Stimulated activated naive B cell treated with anti-CD40 and anti-IgM and Interleukin-4, amounts not matched to agents 10 μg/mL and 1 μg/mL and 100 μg/mL, for 72 hours (primary cell): ENCODE measurements around the gene SPACA5B.
"Not testable (repeated sequence)": the region's sequence is repeated elsewhere in the genome, so short reads cannot be mapped to it uniquely, and the experiment has no call there.

Source experiments
- ATAC-seq, 2 donors: fragments of 150-1000 bp; cut with Tn5 transposase; replicated peaks; 2 replicates each; pipeline ENCODE4 v1.10.0; 2021; ENCODE audit warnings: moderate library complexity in 1 of 2
- DNase-seq: peaks from one replicate; pipeline ENCODE4 v3.0.0; 2021
- H3K27ac Mint-ChIP-seq: one replicate; pipeline ENCODE4 v1.8.0; 2022; ENCODE audit warnings: mild to moderate bottlenecking, mixed read lengths
- H3K27me3 Mint-ChIP-seq, 2 donors: one replicate each; pipeline ENCODE4 v1.8.0; 2022; ENCODE audit warnings: mixed read lengths in 2 of 2
- H3K36me3 Mint-ChIP-seq, 2 donors: one replicate each; pipeline ENCODE4 v1.8.0; 2022; ENCODE audit warnings: mixed read lengths in 2 of 2, mild to moderate bottlenecking in 1 of 2
- H3K4me1 Mint-ChIP-seq, 2 donors: one replicate each; pipeline ENCODE4 v1.8.0; 2022; ENCODE audit warnings: mixed read lengths in 2 of 2, mild to moderate bottlenecking in 1 of 2
- H3K4me3 Mint-ChIP-seq, 2 donors: one replicate each; pipeline ENCODE4 v1.8.0; 2022; ENCODE audit warnings: mild to moderate bottlenecking in 2 of 2, mixed read lengths in 2 of 2, moderate library complexity in 1 of 2
- H3K9me3 Mint-ChIP-seq, 2 donors: one replicate each; pipeline ENCODE4 v1.8.0; 2022; ENCODE audit warnings: mixed read lengths in 2 of 2, mild to moderate bottlenecking in 1 of 2

SPACA5B gene

DNA sequence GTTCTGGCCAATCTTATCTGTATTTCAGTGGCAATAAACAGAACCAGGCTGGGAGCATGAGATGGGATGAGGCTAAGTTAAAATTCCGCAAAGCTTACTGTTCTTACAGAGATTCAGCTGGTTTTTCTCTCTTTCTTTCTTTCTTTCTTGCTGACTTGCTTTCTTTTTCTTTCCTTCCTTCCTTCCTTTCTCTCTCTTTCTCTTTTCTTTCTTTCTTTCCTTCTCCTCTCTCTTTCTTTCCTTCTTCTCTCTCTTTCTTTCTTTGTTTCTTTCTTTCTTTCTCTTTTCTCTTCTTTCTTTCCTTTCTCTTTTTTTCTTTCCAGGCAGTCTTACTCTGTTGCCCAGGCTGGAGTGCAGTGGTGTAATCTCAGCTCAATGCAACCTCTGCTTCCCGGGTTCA lies 24.4 kb downstream of the SPACA5B start:
- no peaks in the 10 kb centered on the region for H3K4me1 Mint-ChIP-seq
- no peak for DNase-seq
- H3K36me3 Mint-ChIP-seq = no peaks in the 10 kb centered on the region
- H3K9me3 Mint-ChIP-seq = no peaks in the 10 kb centered on the region
- no peak for ATAC-seq
- no peak overlapping the region for H3K27ac Mint-ChIP-seq
- H3K4me3 Mint-ChIP-seq = no peak overlapping the region
- peaks cover 0 to 17% of the 10 kb centered on the region in 2 donors for H3K27me3 Mint-ChIP-seq

- Mint-ChIP-seq H3K27ac (no peak overlapping the region), H3K4me3 (no peak overlapping the region), H3K36me3 (no peaks in the 10 kb centered on the region), H3K4me1 (no peaks in the 10 kb centered on the region), H3K27me3 (peaks cover 0 to 19% of the 10 kb centered on the region in 2 donors), H3K9me3 (no peaks in the 10 kb centered on the region)
- no peak for DNase-seq
- no peak for ATAC-seq
These were observed 25.6 kb downstream of the SPACA5B start for GRCh38 chrX:48156014-48156413.

GRCh38 chrX:48165241-48165640 lies 34.8 kb downstream of the SPACA5B start:
- Mint-ChIP-seq H3K9me3 (no peaks in the 10 kb centered on the region), H3K4me3 (no peak overlapping the region), H3K27me3 (peaks cover 14 to 25% of the 10 kb centered on the region in 2 donors), H3K36me3 (no peaks in the 10 kb centered on the region), H3K27ac (no peak overlapping the region), H3K4me1 (no peaks in the 10 kb centered on the region)
- ATAC-seq (no peak), DNase-seq (no peak)

DNA sequence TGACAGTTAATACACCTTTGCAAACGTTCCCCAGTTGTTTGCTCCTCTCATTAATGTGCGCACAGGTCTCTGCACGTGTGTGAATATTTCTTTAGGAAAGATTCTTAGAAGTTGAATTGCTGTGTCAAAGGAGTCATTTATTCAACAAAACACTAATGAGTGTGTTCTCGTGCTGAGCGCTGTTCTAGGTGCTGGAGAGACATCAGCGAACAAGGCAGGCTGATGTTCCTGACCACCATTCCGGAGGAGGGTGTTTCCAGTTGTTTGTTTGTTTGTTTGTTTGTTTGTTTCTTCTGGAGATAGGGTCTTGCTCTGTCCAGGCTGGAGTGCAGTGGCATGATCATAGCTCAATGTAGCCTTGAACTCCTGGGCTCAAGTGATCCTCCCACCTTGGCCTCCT lies 35.9 kb downstream of the SPACA5B start:
- DNase-seq, ATAC-seq, H3K27ac Mint-ChIP-seq, H3K9me3 Mint-ChIP-seq, H3K4me3 Mint-ChIP-seq, H3K36me3 Mint-ChIP-seq, H3K4me1 Mint-ChIP-seq: not testable (repeated sequence)
- H3K27me3 Mint-ChIP-seq = peaks cover 14 to 21% of the 10 kb centered on the region in 2 donors

GRCh38 chrX:48179691-48180090 lies 49.3 kb downstream of the SPACA5B start:
- no peak for ATAC-seq
- no peak overlapping the region for H3K27ac Mint-ChIP-seq
- no peaks in the 10 kb centered on the region for H3K9me3 Mint-ChIP-seq
- no peaks in the 10 kb centered on the region for H3K36me3 Mint-ChIP-seq
- H3K4me1 Mint-ChIP-seq = peaks cover 0 to 5% of the 10 kb centered on the region in 2 donors
- H3K27me3 Mint-ChIP-seq = peaks cover 10 to 12% of the 10 kb centered on the region in 2 donors
- H3K4me3 Mint-ChIP-seq = no peak overlapping the region
- DNase-seq = no peak

DNA sequence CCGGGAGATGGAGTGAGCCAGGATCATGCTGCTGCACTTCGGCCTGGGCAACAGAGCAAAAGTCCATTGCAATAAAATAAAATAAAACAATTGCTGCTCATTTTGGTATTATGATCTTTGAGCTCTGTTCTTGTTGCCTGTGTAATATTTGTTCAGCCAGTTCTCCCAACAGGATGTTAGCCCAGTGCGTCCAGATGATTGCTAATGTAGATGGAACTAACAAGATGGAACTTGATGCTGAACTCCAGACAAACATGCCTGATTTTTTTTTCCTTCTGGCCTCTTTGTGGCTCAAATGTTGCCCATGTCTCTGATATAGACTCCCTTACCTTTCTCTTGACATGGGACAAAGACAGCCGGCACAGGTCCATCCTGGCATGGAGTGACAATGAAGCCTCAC lies 50.4 kb downstream of the SPACA5B start:
- peaks cover 13 to 21% of the 10 kb centered on the region in 2 donors for H3K27me3 Mint-ChIP-seq
- H3K27ac Mint-ChIP-seq = no peak overlapping the region
- no peak overlapping the region for H3K4me3 Mint-ChIP-seq
- no peaks in the 10 kb centered on the region for H3K9me3 Mint-ChIP-seq
- peaks cover 0 to 5% of the 10 kb centered on the region in 2 donors for H3K4me1 Mint-ChIP-seq
- no peak for ATAC-seq
- no peak for DNase-seq
- H3K36me3 Mint-ChIP-seq = no peaks in the 10 kb centered on the region

DNA sequence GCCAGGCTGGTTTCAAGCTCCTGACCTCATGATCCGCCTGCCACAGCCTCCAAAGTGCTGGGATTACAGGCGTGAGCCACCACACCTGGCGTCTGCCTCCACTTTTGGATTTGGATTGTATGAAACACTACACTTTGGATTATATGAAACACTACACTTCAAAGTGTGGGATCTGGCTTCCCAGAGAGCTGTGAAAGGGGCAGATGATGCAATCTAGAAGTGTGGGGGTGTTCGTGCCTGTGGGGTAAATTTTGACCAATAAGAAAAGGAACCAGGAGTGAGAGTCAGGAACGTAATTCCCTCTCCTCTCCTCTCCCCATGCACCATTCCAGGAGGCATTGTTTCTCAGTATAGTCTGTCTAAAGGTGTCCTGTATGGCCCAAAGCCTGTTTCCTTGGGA lies 51.5 kb downstream of the SPACA5B start:
- not testable (repeated sequence) for H3K9me3 Mint-ChIP-seq, H3K27ac Mint-ChIP-seq, DNase-seq, H3K36me3 Mint-ChIP-seq, ATAC-seq, H3K4me1 Mint-ChIP-seq, H3K4me3 Mint-ChIP-seq
- H3K27me3 Mint-ChIP-seq = peaks cover 17 to 25% of the 10 kb centered on the region in 2 donors
